Neural cell (in vitro differentiated cells): ENCODE measurements around the gene PROZ. TPM values are rescaled to one million over a fixed set of nuclear protein-coding genes. Genes with fewer than 3 reads are reported as not detected.

Experiments
- H2AFZ ChIP-seq: fragments of 200-600, 300-800 bp; sonication (generic), shearing (Covaris generic); 2 replicates; pipeline ENCODE4 v1.6.0; 2014; ENCODE audit warnings: low read depth, mild to moderate bottlenecking, antibody characterized with exemption, low read length, moderate library complexity
- H3F3A ChIP-seq: fragments of 200-600 bp; shearing (Covaris generic); 2 replicates; pipeline ENCODE4 v1.6.1; 2016; ENCODE audit warnings: mild to moderate bottlenecking, moderate library complexity, mixed read lengths, antibody characterized with exemption, low read length; ENCODE audit not compliant: insufficient read depth, poor library complexity, severe bottlenecking
- H3K27ac ChIP-seq: fragments of 200-600, 300-800 bp; sonication (generic), shearing (Covaris generic); 2 replicates; pipeline ENCODE4 v1.5.1; 2014; ENCODE audit warnings: mild to moderate bottlenecking, low read length, moderate library complexity
- H3K27me3 ChIP-seq: fragments of 300-800, 200-600 bp; sonication (generic), shearing (Covaris generic); 2 replicates; pipeline ENCODE4 v1.6.0; 2014; ENCODE audit warnings: mild to moderate bottlenecking, low read depth, low read length, moderate library complexity; ENCODE audit not compliant: insufficient read depth
- H3K36me3 ChIP-seq: fragments of 300-800, 200-600 bp; sonication (generic), shearing (Covaris generic); 2 replicates; pipeline ENCODE4 v1.5.1; 2014; ENCODE audit warnings: mild to moderate bottlenecking, antibody characterized with exemption, low read length, moderate library complexity; ENCODE audit not compliant: insufficient read depth
- H3K4me2 ChIP-seq: fragments of 300-800, 200-600 bp; sonication (generic), shearing (Covaris generic); 2 replicates; pipeline ENCODE4 v1.6.0; 2014; ENCODE audit warnings: mild to moderate bottlenecking, low read length
- H3K4me3 ChIP-seq: fragments of 300-800, 200-600 bp; sonication (generic), shearing (Covaris generic); 2 replicates; pipeline ENCODE4 v1.5.1; 2014; ENCODE audit warnings: mild to moderate bottlenecking, low read length, moderate library complexity
- H3K79me2 ChIP-seq: fragments of 200-600 bp; shearing (Covaris generic); replicated peaks from 2 replicates; pipeline ENCODE4 v1.6.0; 2014; ENCODE audit warnings: mild to moderate bottlenecking, low read length, moderate library complexity; ENCODE audit not compliant: insufficient read depth
- H3K9ac ChIP-seq: fragments of 300-800, 200-600 bp; sonication (generic), shearing (Covaris generic); 2 replicates; pipeline ENCODE4 v1.6.1; 2016; ENCODE audit warnings: mild to moderate bottlenecking, low read length, mixed read lengths
- H3K9me2 ChIP-seq: fragments of 200-600 bp; shearing (Covaris generic); 2 replicates; pipeline ENCODE4 v1.6.1; 2016; ENCODE audit warnings: mild to moderate bottlenecking, low read length, mixed read lengths; ENCODE audit not compliant: insufficient read depth
- H3K9me3 ChIP-seq: fragments of 200-600, 300-800 bp; sonication (generic), shearing (Covaris generic); 2 replicates; pipeline ENCODE4 v1.6.1; 2016; ENCODE audit warnings: mild to moderate bottlenecking, mixed run types, low read length, moderate library complexity, mixed read lengths
- H4K20me1 ChIP-seq: fragments of 200-600 bp; shearing (Covaris generic); 2 replicates; pipeline ENCODE4 v1.6.1; 2016; ENCODE audit warnings: mild to moderate bottlenecking, mixed run types; ENCODE audit not compliant: insufficient read depth
- EP300 ChIP-seq: fragments of 450-650 bp; conservative IDR thresholded peaks from 2 replicates; pipeline ENCODE4 v1.6.1; 2014; ENCODE audit warnings: antibody characterized with exemption, mild to moderate bottlenecking, moderate library complexity; ENCODE audit not compliant: poor library complexity, severe bottlenecking
- EZH2 ChIP-seq: fragments of 200-600, 300-800 bp; shearing (Covaris generic), sonication (generic); IDR thresholded peaks from 2 replicates; pipeline ENCODE4 v1.6.1; 2014; ENCODE audit warnings: antibody characterized with exemption, low read length, borderline replicate concordance, mild to moderate bottlenecking; ENCODE audit not compliant: insufficient read depth, poor library complexity, severe bottlenecking
- MXI1 ChIP-seq: fragments of 450-650 bp; conservative IDR thresholded peaks from 2 replicates; pipeline ENCODE4 v1.6.1; 2014; ENCODE audit warnings: antibody characterized with exemption, mild to moderate bottlenecking; ENCODE audit not compliant: poor library complexity, severe bottlenecking
- POLR2AphosphoS5 ChIP-seq: IDR thresholded peaks from 2 replicates; pipeline ENCODE4 v1.6.1; 2012
- RAD21 ChIP-seq: fragments of 450-650 bp; conservative IDR thresholded peaks from 2 replicates; pipeline ENCODE4 v1.6.1; 2014; ENCODE audit warnings: antibody characterized with exemption, mild to moderate bottlenecking, moderate library complexity
- SMC3 ChIP-seq: fragments of 450-650 bp; conservative IDR thresholded peaks from 2 replicates; pipeline ENCODE4 v1.6.1; 2014; ENCODE audit warnings: antibody characterized with exemption, mild to moderate bottlenecking, moderate library complexity; ENCODE audit not compliant: poor library complexity
- TAF1 ChIP-seq: IDR thresholded peaks from 2 replicates; pipeline ENCODE4 v1.6.1; 2012; ENCODE audit warnings: low read depth
- polyA plus RNA-seq: library from polyadenylated mRNA; depleted of rRNA; stranded (reverse); fragments of >200 nt; gene quantifications from 2 replicates; pipeline ENCODE4 v1.2.3, GENCODE V29; 2014
- TF ChIP-seq, protein P1 (sequence below): IDR thresholded peaks from 2 replicates; pipeline ENCODE4 v1.6.1; 2012; ENCODE audit warnings: borderline replicate concordance
- TF ChIP-seq, protein P2 (sequence below): fragments of 450-650 bp; IDR thresholded peaks from 2 replicates; pipeline ENCODE4 v1.5.1; 2014; ENCODE audit warnings: antibody characterized with exemption, mild to moderate bottlenecking, moderate library complexity; ENCODE audit not compliant: poor library complexity, severe bottlenecking

The PROZ gene
- polyA plus RNA-seq, 1 donor from 2014 or later, result not detected

DNA sequence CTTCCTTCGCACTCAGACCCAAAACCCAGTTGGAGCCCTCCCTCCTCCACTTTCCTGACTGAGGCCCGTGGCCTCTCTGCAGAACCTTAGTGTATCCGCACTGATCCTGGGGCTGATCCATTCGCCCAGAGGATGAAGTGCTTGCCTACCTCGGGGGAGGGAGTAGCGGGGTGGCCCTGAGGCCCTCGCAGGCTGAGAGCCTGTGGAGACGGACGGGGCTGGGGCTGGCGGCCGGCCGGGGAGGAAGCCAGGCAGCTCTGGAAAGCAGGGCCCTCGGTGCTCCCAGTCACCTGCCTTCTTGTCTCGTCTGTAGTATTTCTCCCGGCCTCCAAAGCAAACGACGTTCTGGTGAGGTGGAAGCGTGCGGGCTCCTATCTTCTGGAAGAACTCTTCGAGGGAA, 1.3 kb downstream of the PROZ start:
- Histone ChIP-seq H3K27me3 (no peaks in the 10 kb centered on the region), H3K9me3 (no peaks in the 10 kb centered on the region), H3K9me2 (no peaks in the 10 kb centered on the region), H2AFZ (no peak overlapping the region), H3K9ac (no peak overlapping the region), H3K79me2 (no peaks in the 10 kb centered on the region), H3K4me2 (no peak overlapping the region), H3K4me3 (no peak overlapping the region), H3K36me3 (no peaks in the 10 kb centered on the region), H3F3A (no peaks in the 10 kb centered on the region), H3K27ac (no peak overlapping the region), H4K20me1 (no peaks in the 10 kb centered on the region)
- TF ChIP-seq SMC3 (no peak), MXI1 (no peak), EZH2 (no peak), POLR2AphosphoS5 (no peak), EP300 (no peak), RAD21 (no peak), TAF1 (no peak)
- TF ChIP-seq, protein P1, sequence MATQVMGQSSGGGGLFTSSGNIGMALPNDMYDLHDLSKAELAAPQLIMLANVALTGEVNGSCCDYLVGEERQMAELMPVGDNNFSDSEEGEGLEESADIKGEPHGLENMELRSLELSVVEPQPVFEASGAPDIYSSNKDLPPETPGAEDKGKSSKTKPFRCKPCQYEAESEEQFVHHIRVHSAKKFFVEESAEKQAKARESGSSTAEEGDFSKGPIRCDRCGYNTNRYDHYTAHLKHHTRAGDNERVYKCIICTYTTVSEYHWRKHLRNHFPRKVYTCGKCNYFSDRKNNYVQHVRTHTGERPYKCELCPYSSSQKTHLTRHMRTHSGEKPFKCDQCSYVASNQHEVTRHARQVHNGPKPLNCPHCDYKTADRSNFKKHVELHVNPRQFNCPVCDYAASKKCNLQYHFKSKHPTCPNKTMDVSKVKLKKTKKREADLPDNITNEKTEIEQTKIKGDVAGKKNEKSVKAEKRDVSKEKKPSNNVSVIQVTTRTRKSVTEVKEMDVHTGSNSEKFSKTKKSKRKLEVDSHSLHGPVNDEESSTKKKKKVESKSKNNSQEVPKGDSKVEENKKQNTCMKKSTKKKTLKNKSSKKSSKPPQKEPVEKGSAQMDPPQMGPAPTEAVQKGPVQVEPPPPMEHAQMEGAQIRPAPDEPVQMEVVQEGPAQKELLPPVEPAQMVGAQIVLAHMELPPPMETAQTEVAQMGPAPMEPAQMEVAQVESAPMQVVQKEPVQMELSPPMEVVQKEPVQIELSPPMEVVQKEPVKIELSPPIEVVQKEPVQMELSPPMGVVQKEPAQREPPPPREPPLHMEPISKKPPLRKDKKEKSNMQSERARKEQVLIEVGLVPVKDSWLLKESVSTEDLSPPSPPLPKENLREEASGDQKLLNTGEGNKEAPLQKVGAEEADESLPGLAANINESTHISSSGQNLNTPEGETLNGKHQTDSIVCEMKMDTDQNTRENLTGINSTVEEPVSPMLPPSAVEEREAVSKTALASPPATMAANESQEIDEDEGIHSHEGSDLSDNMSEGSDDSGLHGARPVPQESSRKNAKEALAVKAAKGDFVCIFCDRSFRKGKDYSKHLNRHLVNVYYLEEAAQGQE, result no peak
- TF ChIP-seq, protein P2, sequence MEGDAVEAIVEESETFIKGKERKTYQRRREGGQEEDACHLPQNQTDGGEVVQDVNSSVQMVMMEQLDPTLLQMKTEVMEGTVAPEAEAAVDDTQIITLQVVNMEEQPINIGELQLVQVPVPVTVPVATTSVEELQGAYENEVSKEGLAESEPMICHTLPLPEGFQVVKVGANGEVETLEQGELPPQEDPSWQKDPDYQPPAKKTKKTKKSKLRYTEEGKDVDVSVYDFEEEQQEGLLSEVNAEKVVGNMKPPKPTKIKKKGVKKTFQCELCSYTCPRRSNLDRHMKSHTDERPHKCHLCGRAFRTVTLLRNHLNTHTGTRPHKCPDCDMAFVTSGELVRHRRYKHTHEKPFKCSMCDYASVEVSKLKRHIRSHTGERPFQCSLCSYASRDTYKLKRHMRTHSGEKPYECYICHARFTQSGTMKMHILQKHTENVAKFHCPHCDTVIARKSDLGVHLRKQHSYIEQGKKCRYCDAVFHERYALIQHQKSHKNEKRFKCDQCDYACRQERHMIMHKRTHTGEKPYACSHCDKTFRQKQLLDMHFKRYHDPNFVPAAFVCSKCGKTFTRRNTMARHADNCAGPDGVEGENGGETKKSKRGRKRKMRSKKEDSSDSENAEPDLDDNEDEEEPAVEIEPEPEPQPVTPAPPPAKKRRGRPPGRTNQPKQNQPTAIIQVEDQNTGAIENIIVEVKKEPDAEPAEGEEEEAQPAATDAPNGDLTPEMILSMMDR, result no peak

DNA sequence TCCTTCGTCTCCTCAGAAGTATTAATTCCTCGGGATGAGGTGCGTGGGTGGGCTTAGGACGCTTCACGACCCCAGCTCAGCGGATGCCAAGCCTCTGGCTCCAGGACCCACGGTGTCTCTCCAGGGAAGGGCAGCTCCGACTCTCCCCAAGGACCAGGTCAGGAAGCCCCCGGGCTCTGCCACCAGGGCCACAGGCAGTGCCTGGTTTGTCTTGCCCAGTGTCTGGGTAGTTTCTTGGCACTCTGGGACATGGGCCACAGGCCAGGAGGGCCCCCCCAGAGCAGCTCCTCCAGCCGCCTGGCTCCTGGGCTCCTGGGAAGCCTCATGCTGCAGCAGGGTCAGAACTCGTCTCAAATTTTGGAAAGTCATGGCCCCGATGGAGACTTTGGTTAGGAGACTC, 2.5 kb downstream of the PROZ start:
- no peak overlapping the region for H2AFZ ChIP-seq
- H3K9me2 ChIP-seq, result no peaks in the 10 kb centered on the region
- no peak overlapping the region for H3K4me3 ChIP-seq
- H3K27me3 ChIP-seq, result no peaks in the 10 kb centered on the region
- no peaks in the 10 kb centered on the region for H3K79me2 ChIP-seq
- no peaks in the 10 kb centered on the region for H3K36me3 ChIP-seq
- no peak overlapping the region for H3K9ac ChIP-seq
- no peaks in the 10 kb centered on the region for H3F3A ChIP-seq
- no peaks in the 10 kb centered on the region for H3K9me3 ChIP-seq
- no peak overlapping the region for H3K27ac ChIP-seq
- no peak overlapping the region for H3K4me2 ChIP-seq
- no peaks in the 10 kb centered on the region for H4K20me1 ChIP-seq
- no peak for TF ChIP-seq TAF1
- no peak for TF ChIP-seq EZH2
- TF ChIP-seq SMC3, result no peak
- TF ChIP-seq POLR2AphosphoS5, result no peak
- TF ChIP-seq, protein P1, result no peak
- no peak for TF ChIP-seq EP300
- TF ChIP-seq RAD21, result no peak
- TF ChIP-seq MXI1, result no peak
- TF ChIP-seq, protein P2, result no peak
